ENCODE data around the gene POM121.
"Not testable (repeated sequence)": the region's sequence is repeated elsewhere in the genome, so short reads cannot be mapped to it uniquely, and the experiment has no call there.

- TF ChIP-seq, protein P1, sequence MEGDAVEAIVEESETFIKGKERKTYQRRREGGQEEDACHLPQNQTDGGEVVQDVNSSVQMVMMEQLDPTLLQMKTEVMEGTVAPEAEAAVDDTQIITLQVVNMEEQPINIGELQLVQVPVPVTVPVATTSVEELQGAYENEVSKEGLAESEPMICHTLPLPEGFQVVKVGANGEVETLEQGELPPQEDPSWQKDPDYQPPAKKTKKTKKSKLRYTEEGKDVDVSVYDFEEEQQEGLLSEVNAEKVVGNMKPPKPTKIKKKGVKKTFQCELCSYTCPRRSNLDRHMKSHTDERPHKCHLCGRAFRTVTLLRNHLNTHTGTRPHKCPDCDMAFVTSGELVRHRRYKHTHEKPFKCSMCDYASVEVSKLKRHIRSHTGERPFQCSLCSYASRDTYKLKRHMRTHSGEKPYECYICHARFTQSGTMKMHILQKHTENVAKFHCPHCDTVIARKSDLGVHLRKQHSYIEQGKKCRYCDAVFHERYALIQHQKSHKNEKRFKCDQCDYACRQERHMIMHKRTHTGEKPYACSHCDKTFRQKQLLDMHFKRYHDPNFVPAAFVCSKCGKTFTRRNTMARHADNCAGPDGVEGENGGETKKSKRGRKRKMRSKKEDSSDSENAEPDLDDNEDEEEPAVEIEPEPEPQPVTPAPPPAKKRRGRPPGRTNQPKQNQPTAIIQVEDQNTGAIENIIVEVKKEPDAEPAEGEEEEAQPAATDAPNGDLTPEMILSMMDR (IDR thresholded peaks at IDR 0.05) = not testable (repeated sequence)
- TF ChIP-seq POLR2A (IDR thresholded peaks at IDR 0.05) = not testable (repeated sequence)
Observed at GRCh38 chr7:72949276-72949675, 24.4 kb downstream of the POM121 start.
